ENCODE measurements around the gene CDK17.
"Not testable (repeated sequence)": the region's sequence is repeated elsewhere in the genome, so short reads cannot be mapped to it uniquely, and the experiment has no call there.

CDK17 gene

DNA sequence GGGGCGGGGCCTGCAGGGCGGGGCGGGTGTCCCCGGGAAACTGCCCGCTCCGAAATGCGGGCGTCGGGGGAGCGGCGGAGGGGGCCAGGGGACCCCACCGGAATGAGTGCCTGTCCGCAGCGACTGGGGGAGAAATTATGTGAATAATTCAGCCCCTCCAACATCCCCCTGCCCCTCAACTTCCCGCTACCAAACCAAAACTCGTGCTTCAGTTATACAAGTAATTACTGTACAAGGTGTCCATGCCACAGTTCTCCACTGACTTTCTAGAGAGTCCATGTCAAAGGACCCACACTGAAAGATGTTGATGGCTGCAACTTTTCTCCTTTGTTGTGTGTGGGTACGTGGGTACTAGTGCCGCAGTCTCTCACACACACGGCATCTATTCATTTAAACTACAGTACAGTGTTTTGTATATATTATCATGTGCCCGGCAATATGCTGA, 414 bp upstream of the CDK17 start:
- H3K4me3 ChIP-seq (ENCODE audit: low read length) = peak overlapping the region; percentile 87
- no peaks in the 10 kb centered on the region for H3K36me3 ChIP-seq (ENCODE audit: insufficient read depth, low read depth, low read length)
- no peak overlapping the region for H3K27ac ChIP-seq (ENCODE audit: low read length)
- peak overlapping the region; percentile 65; the same call in 1 of the 2 replicates for H3K9ac ChIP-seq (ENCODE audit: low read depth, low read length)
- peaks cover 12% of the 10 kb centered on the region; the same call in 1 of the 2 replicates for H3K27me3 ChIP-seq (ENCODE audit: insufficient read depth, low read length)
- no peaks in the 10 kb centered on the region for H3K9me3 ChIP-seq (ENCODE audit: insufficient read depth, low read depth, low read length)
- peaks cover 46% of the 10 kb centered on the region for H3K4me1 ChIP-seq (ENCODE audit: insufficient read depth, low read length)

DNA sequence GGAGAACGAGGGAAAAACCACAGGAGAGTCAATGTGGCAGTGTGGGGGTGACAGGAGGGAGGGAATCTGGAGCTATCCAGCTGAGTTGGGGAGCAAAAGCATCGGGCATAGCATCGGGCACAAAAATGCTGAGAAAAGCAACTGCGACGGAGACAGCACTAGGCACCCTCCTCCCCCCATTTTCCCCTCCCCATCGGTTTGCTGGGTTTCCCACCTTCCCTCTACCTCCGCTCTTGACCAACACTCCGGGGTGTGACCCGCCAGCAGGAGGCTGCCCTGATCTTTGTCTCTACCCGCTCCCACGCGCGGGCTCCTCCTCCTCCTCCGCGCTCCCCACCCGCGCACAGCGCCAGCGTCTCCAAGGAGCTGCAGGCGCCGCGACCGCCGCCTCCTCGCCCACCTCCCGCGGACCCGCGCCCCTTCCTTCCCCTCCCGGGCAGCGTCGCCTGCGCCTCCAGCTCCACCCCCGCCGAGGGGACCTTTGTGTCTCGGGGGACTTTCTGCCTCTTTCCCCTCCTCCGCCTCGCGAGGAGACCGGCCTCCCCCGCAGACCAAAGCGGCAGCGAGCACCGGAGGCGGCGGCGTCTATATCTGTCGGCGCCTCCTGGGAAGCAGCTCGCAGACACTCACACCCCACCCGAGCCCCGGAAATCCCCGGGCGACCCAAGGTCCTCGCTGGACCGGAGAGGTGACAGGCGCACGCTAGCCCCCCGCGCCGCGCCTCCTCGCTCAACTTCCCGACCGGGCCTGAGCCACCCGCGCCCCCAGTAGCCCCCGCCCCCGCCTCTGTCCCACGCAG, 920 bp downstream of the CDK17 start:
- no peaks in the 10 kb centered on the region for H3K9me3 ChIP-seq (ENCODE audit: insufficient read depth, low read depth, low read length)
- peak overlapping the region; percentile 65; the same call in 1 of the 2 replicates for H3K9ac ChIP-seq (ENCODE audit: low read depth, low read length)
- no peaks in the 10 kb centered on the region for H3K36me3 ChIP-seq (ENCODE audit: insufficient read depth, low read depth, low read length)
- H3K4me3 ChIP-seq (ENCODE audit: low read length) = peak overlapping the region; percentile 78
- H3K27ac ChIP-seq (ENCODE audit: low read length) = no peak overlapping the region
- peaks cover 12% of the 10 kb centered on the region; the same call in 1 of the 2 replicates for H3K27me3 ChIP-seq (ENCODE audit: insufficient read depth, low read length)
- peaks cover 50% of the 10 kb centered on the region for H3K4me1 ChIP-seq (ENCODE audit: insufficient read depth, low read length)

GRCh38 chr12:96398424-96399119, 1.7 kb downstream of the CDK17 start:
- H3K27ac ChIP-seq (ENCODE audit: low read length) = no peak overlapping the region
- H3K4me3 ChIP-seq (ENCODE audit: low read length) = peak overlapping the region; percentile 78
- H3K4me1 ChIP-seq (ENCODE audit: insufficient read depth, low read length) = peaks cover 43% of the 10 kb centered on the region
- H3K36me3 ChIP-seq (ENCODE audit: insufficient read depth, low read depth, low read length) = no peaks in the 10 kb centered on the region
- peak overlapping the region; percentile 65; the same call in 1 of the 2 replicates for H3K9ac ChIP-seq (ENCODE audit: low read depth, low read length)
- peaks cover 12% of the 10 kb centered on the region; the same call in 1 of the 2 replicates for H3K27me3 ChIP-seq (ENCODE audit: insufficient read depth, low read length)
- H3K9me3 ChIP-seq (ENCODE audit: insufficient read depth, low read depth, low read length) = no peaks in the 10 kb centered on the region

DNA sequence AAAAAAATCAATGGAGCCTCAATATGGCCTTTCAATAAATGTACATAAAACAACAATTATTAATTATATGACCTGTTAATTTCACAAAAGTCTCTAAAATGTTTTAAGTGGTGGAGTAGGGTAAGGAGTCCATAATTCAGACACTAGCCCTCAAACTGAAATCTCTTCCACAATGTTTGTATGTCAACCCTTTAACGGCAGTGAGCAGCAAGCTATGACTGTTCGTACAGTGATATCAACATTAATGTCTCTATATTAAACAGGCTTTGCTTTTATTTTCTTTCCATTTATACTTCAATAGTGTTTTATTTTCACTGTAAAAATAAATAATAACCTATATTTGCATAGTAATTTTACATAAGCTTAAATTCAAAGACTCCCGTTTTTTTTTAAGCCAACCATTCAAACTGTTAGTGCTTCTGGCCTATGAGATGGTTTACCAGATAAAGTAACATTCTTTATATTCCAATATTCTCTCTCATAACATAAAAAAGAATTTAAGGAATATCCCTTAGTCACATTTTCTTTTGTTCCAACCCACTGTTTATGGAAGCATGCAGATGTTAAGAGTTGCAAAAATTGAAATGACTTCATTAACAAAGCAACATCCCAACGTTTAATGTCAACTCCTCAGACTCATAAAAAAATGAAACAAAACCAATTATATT, 2.3 kb downstream of the CDK17 start:
- H3K36me3 ChIP-seq (ENCODE audit: insufficient read depth, low read depth, low read length) = no peaks in the 10 kb centered on the region

GRCh38 chr12:96396914-96397313, 3.3 kb downstream of the CDK17 start:
- peaks cover 42% of the 10 kb centered on the region for H3K4me1 ChIP-seq (ENCODE audit: insufficient read depth, low read length)
- no peak overlapping the region for H3K27ac ChIP-seq (ENCODE audit: low read length)
- peaks cover 12% of the 10 kb centered on the region; the same call in 1 of the 2 replicates for H3K27me3 ChIP-seq (ENCODE audit: insufficient read depth, low read length)
- H3K9ac ChIP-seq (ENCODE audit: low read depth, low read length) = no peak overlapping the region
- no peaks in the 10 kb centered on the region for H3K9me3 ChIP-seq (ENCODE audit: insufficient read depth, low read depth, low read length)
- H3K36me3 ChIP-seq (ENCODE audit: insufficient read depth, low read depth, low read length) = no peaks in the 10 kb centered on the region
- H3K4me3 ChIP-seq (ENCODE audit: low read length) = no peak overlapping the region

More for the DNA sequence above, 2.3 kb downstream of the CDK17 start:
- Histone ChIP-seq H3K4me1 (ENCODE audit: insufficient read depth, low read length) (peaks cover 42% of the 10 kb centered on the region), H3K4me3 (ENCODE audit: low read length) (peak overlapping the region; percentile 78), H3K27me3 (ENCODE audit: insufficient read depth, low read length) (peaks cover 12% of the 10 kb centered on the region; the same call in 1 of the 2 replicates), H3K9ac (ENCODE audit: low read depth, low read length) (0 out of 2 replicates have a peak overlapping the region, but pooled peaks have one; percentile 65), H3K27ac (ENCODE audit: low read length) (no peak overlapping the region), H3K9me3 (ENCODE audit: insufficient read depth, low read depth, low read length) (no peaks in the 10 kb centered on the region)

DNA sequence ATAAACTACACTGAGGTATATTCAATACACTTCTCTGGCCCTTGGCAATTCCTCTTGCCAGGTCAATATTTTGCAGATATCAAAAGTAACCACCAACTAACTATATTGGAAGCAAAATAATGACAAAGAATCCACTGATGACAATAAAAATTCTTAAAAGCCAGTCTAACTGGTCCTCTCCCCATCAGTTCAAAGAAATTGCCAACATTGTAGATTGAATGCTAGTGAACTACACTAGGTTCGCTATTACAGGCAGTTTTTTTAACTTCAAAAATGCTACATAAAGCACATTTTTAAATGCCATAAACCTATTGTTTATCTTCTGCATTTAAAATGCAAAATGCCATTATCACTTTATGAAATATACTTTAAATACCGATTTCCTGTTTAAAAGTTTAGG, 4.0 kb downstream of the CDK17 start:
- Histone ChIP-seq H3K36me3 (ENCODE audit: insufficient read depth, low read depth, low read length) (no peaks in the 10 kb centered on the region), H3K9ac (ENCODE audit: low read depth, low read length) (no peak overlapping the region), H3K27ac (ENCODE audit: low read length) (no peak overlapping the region), H3K9me3 (ENCODE audit: insufficient read depth, low read depth, low read length) (no peaks in the 10 kb centered on the region), H3K4me1 (ENCODE audit: insufficient read depth, low read length) (peaks cover 36% of the 10 kb centered on the region), H3K27me3 (ENCODE audit: insufficient read depth, low read length) (peaks cover 12% of the 10 kb centered on the region; the same call in 1 of the 2 replicates), H3K4me3 (ENCODE audit: low read length) (no peak overlapping the region)

- H3K36me3 ChIP-seq (ENCODE audit: insufficient read depth, low read depth, low read length) = no peaks in the 10 kb centered on the region
- no peaks in the 10 kb centered on the region for H3K9me3 ChIP-seq (ENCODE audit: insufficient read depth, low read depth, low read length)
- H3K4me1 ChIP-seq (ENCODE audit: insufficient read depth, low read length) = peaks cover 30% of the 10 kb centered on the region
- no peak overlapping the region for H3K4me3 ChIP-seq (ENCODE audit: low read length)
- H3K27me3 ChIP-seq (ENCODE audit: insufficient read depth, low read length) = peaks cover 12% of the 10 kb centered on the region; the same call in 1 of the 2 replicates
- no peak overlapping the region for H3K27ac ChIP-seq (ENCODE audit: low read length)
- H3K9ac ChIP-seq (ENCODE audit: low read depth, low read length) = no peak overlapping the region; the same call in 1 of the 2 replicates
These were observed 5.0 kb downstream of the CDK17 start for GRCh38 chr12:96395236-96395635.

DNA sequence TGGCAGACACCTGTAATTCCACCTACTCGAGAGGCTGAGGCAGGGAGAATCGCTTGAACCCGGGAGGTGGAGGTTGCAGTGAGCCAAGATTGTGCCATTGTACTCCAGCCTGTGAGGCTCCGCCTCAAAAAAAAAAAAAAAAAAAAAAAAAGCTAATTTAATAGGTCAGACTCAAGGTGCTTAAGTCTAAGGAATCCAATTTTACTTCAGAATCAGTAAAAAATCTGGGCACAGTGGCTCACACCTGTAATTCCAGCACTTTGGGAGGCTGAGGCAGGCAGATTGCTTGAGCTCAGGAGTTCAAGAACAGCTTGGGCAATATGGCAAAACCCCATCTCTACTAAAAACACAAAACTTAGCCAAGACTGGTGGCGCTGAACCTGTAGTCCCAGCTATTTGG, 7.0 kb downstream of the CDK17 start:
- not testable (repeated sequence) for H3K36me3 ChIP-seq (ENCODE audit: insufficient read depth, low read depth, low read length); H3K27me3 ChIP-seq (ENCODE audit: insufficient read depth, low read length); H3K9ac ChIP-seq (ENCODE audit: low read depth, low read length); H3K9me3 ChIP-seq (ENCODE audit: insufficient read depth, low read depth, low read length); H3K4me3 ChIP-seq (ENCODE audit: low read length); H3K27ac ChIP-seq (ENCODE audit: low read length)
- H3K4me1 ChIP-seq (ENCODE audit: insufficient read depth, low read length) = peaks cover 25% of the 10 kb centered on the region

- H3K27me3 ChIP-seq (ENCODE audit: insufficient read depth, low read length) = no peaks in the 10 kb centered on the region
- no peaks in the 10 kb centered on the region for H3K36me3 ChIP-seq (ENCODE audit: insufficient read depth, low read depth, low read length)
- peaks cover 18% of the 10 kb centered on the region for H3K4me1 ChIP-seq (ENCODE audit: insufficient read depth, low read length)
- no peak overlapping the region for H3K27ac ChIP-seq (ENCODE audit: low read length)
- no peaks in the 10 kb centered on the region for H3K9me3 ChIP-seq (ENCODE audit: insufficient read depth, low read depth, low read length)
- H3K4me3 ChIP-seq (ENCODE audit: low read length) = no peak overlapping the region
- H3K9ac ChIP-seq (ENCODE audit: low read depth, low read length) = no peak overlapping the region
These were observed 7.8 kb downstream of the CDK17 start for GRCh38 chr12:96392397-96392796.

GRCh38 chr12:96387981-96388380, 12.3 kb downstream of the CDK17 start:
- no peak overlapping the region for H3K4me3 ChIP-seq (ENCODE audit: low read length)
- H3K9me3 ChIP-seq (ENCODE audit: insufficient read depth, low read depth, low read length) = no peaks in the 10 kb centered on the region
- H3K27me3 ChIP-seq (ENCODE audit: insufficient read depth, low read length) = no peaks in the 10 kb centered on the region
- H3K27ac ChIP-seq (ENCODE audit: low read length) = no peak overlapping the region
- H3K4me1 ChIP-seq (ENCODE audit: insufficient read depth, low read length) = no peaks in the 10 kb centered on the region
- no peaks in the 10 kb centered on the region for H3K36me3 ChIP-seq (ENCODE audit: insufficient read depth, low read depth, low read length)
- no peak overlapping the region for H3K9ac ChIP-seq (ENCODE audit: low read depth, low read length)

- no peaks in the 10 kb centered on the region for H3K27me3 ChIP-seq (ENCODE audit: insufficient read depth, low read length)
- no peak overlapping the region for H3K4me3 ChIP-seq (ENCODE audit: low read length)
- H3K36me3 ChIP-seq (ENCODE audit: insufficient read depth, low read depth, low read length) = no peaks in the 10 kb centered on the region
- H3K9ac ChIP-seq (ENCODE audit: low read depth, low read length) = no peak overlapping the region
- H3K4me1 ChIP-seq (ENCODE audit: insufficient read depth, low read length) = no peaks in the 10 kb centered on the region
- H3K9me3 ChIP-seq (ENCODE audit: insufficient read depth, low read depth, low read length) = no peaks in the 10 kb centered on the region
- H3K27ac ChIP-seq (ENCODE audit: low read length) = no peak overlapping the region
These were observed 13.4 kb downstream of the CDK17 start for GRCh38 chr12:96386794-96387193.

Data from iPS-20b (cell line).